ENCODE data around the gene STX10. TPM values are rescaled to one million over a fixed set of nuclear protein-coding genes. Genes with fewer than 3 reads are reported as not detected.
"Not testable (repeated sequence)": the region's sequence is repeated elsewhere in the genome, so short reads cannot be mapped to it uniquely, and the experiment has no call there.

Gene STX10
- total RNA-seq, 1 donor from 2014 or later, result 24.5 TPM

DNA sequence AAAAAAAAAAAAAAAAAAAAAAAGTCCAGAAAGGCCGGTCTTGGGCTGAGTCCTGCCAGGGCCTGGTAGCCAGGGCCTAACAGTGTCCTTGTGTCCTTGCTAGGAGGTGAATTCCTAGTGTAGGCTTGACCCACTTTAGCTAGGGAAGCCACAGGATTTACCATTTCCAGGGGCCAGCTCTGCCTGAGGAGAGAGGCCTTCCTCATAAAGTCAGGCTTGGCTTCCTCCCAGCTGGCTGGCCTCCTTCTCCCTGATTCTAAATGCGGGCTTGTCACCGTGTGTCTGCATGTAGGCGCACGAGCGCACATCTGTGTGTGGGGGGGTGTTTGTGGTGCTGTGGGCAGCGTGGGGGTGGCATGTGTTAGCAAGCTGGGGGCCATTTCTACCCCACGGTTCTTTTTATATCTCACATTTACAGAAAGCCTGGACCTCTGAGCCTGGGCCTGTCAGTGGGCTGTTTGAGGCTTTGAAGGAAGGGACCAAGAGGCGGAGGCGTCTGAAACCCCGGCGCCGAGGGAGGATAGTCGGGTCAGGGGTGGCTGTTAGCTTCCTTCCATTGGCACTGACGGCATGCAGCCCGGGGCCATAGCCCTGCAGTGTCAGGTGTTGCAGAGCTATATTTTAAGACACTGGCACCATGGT lies 31.7 kb upstream of the STX10 start:
- H3K27me3 ChIP-seq (ENCODE audit: control insufficient read depth in 3 of 3, insufficient read depth in 3 of 3, low read length in 3 of 3), result no peaks in the 10 kb centered on the region
- H3K4me1 ChIP-seq (ENCODE audit: control insufficient read depth in 3 of 3, insufficient read depth in 3 of 3, low read length in 3 of 3), result peaks cover 7 to 8% (median 8%) of the 10 kb centered on the region in 3 donors
- no peaks in the 10 kb centered on the region for H3K9me3 ChIP-seq (ENCODE audit: control insufficient read depth in 3 of 3, low read length in 3 of 3)
- H3K36me3 ChIP-seq (ENCODE audit: control insufficient read depth in 3 of 3, insufficient read depth in 3 of 3, low read length in 3 of 3), result no peaks in the 10 kb centered on the region
- H3K9ac ChIP-seq (ENCODE audit: low read depth in 1 of 3, low read length in 3 of 3), result peak overlapping the region; percentile 13 to 64 (median 62)
- H3K4me3 ChIP-seq (ENCODE audit: low read length in 3 of 3), result peak overlapping the region in 1 of 3 donors; percentile 35
- peak overlapping the region; percentile 52 for H3K27ac ChIP-seq (ENCODE audit: low read depth, low read length)

DNA sequence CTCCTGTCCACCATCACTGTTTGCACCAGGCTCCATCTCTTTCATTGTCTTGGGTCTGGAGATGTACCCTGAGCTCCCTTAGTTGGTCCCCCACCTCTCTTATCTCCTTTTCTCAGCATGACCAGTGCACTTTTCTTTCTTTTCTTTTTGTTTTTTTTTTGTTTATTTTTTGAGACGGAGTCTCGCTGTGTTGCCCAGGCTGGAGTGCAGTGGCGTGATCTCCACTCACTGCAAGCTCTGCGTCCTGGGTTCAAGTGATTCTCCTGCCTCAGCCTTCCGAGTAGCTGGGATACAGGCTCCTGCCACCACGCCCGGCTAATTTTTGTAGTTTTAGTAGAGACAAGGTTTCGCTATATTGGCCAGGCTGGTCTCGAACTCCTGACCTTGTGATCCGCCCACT lies 28.1 kb upstream of the STX10 start:
- H3K4me1 ChIP-seq (ENCODE audit: control insufficient read depth in 3 of 3, insufficient read depth in 3 of 3, low read length in 3 of 3); H3K9me3 ChIP-seq (ENCODE audit: control insufficient read depth in 3 of 3, low read length in 3 of 3); H3K27me3 ChIP-seq (ENCODE audit: control insufficient read depth in 3 of 3, insufficient read depth in 3 of 3, low read length in 3 of 3); H3K27ac ChIP-seq (ENCODE audit: low read depth, low read length); H3K4me3 ChIP-seq (ENCODE audit: low read length in 3 of 3); H3K9ac ChIP-seq (ENCODE audit: low read depth in 1 of 3, low read length in 3 of 3); H3K36me3 ChIP-seq (ENCODE audit: control insufficient read depth in 3 of 3, insufficient read depth in 3 of 3, low read length in 3 of 3): not testable (repeated sequence)

DNA sequence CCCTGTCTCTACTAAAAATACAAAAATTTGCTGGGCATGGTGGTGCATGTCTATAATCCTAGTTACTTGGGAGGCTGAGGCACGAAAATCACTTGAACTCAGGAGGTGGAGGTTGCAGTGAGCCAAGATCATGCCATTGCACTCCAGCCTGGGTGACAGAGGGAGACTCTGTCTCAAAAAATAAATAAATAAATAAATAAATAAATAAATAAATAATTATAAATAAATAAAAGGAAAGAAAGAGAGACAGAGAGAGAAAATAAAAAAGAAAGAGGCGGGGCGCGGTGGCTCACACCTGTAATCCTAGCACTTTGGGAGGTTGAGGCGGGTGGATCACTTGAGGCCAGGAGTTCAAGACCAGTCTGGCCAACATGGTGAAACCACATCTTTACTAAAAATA lies 27.4 kb upstream of the STX10 start:
- peaks cover 8 to 15% (median 15%) of the 10 kb centered on the region in 3 donors for H3K4me1 ChIP-seq (ENCODE audit: control insufficient read depth in 3 of 3, insufficient read depth in 3 of 3, low read length in 3 of 3)
- not testable (repeated sequence) for H3K27ac ChIP-seq (ENCODE audit: low read depth, low read length); H3K9me3 ChIP-seq (ENCODE audit: control insufficient read depth in 3 of 3, low read length in 3 of 3); H3K27me3 ChIP-seq (ENCODE audit: control insufficient read depth in 3 of 3, insufficient read depth in 3 of 3, low read length in 3 of 3); H3K9ac ChIP-seq (ENCODE audit: low read depth in 1 of 3, low read length in 3 of 3); H3K36me3 ChIP-seq (ENCODE audit: control insufficient read depth in 3 of 3, insufficient read depth in 3 of 3, low read length in 3 of 3); H3K4me3 ChIP-seq (ENCODE audit: low read length in 3 of 3)

DNA sequence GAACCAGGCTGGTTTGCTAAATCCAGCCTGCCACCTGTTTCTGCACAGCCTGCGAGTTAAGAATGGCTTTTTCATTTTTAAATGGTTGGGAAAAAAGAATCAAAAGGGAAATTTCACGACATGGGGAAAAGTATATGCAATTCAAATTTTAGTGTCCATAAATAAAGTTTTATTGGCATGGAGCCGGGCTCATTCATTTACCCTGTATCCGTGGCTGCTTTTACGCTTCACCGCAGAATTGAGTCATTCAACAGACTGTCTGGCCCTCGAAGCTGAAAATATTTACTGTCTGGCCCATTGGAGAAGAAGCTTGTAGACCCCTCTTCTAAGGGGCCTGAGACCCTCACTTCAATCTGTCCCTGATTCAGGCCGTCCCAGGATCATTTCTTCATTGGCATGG lies 26.2 kb upstream of the STX10 start:
- no peaks in the 10 kb centered on the region for H3K36me3 ChIP-seq (ENCODE audit: control insufficient read depth in 3 of 3, insufficient read depth in 3 of 3, low read length in 3 of 3)
- peaks cover 8 to 14% (median 14%) of the 10 kb centered on the region in 3 donors for H3K4me1 ChIP-seq (ENCODE audit: control insufficient read depth in 3 of 3, insufficient read depth in 3 of 3, low read length in 3 of 3)
- no peak overlapping the region for H3K9ac ChIP-seq (ENCODE audit: low read depth in 1 of 3, low read length in 3 of 3)
- H3K27me3 ChIP-seq (ENCODE audit: control insufficient read depth in 3 of 3, insufficient read depth in 3 of 3, low read length in 3 of 3), result no peaks in the 10 kb centered on the region
- no peak overlapping the region for H3K27ac ChIP-seq (ENCODE audit: low read depth, low read length)
- H3K9me3 ChIP-seq (ENCODE audit: control insufficient read depth in 3 of 3, low read length in 3 of 3), result no peaks in the 10 kb centered on the region
- no peak overlapping the region for H3K4me3 ChIP-seq (ENCODE audit: low read length in 3 of 3)

DNA sequence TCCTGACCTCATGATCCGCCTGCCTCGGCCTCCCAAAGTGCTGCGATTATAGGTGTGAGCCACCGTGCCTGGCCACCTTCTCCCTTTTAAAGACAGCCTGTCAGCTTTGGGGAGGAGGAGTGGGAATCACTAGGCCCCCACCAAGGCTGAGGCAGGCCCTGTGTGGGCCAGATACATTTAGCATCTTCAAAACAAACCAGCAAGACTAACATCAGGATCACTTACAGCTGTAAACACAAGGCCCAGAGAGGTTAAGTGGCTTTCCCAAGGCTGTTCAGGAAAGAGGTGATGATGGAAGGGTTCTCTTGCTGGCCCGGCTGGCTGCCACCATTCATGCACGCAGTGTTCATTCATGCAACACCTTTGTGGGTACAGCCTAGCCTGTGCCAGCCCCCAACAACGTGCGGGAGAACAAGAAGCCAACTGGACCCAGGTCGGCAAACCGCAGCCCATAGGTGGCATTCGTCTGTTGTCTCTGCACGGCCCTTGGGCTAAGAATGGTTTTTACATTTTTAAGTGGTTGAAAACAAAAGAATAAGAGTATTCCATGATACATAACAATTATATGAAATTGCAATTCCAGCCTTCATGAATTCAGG lies 23.1 kb upstream of the STX10 start:
- Histone ChIP-seq H3K27me3 (ENCODE audit: control insufficient read depth in 3 of 3, insufficient read depth in 3 of 3, low read length in 3 of 3) (no peaks in the 10 kb centered on the region), H3K36me3 (ENCODE audit: control insufficient read depth in 3 of 3, insufficient read depth in 3 of 3, low read length in 3 of 3) (no peaks in the 10 kb centered on the region), H3K9me3 (ENCODE audit: control insufficient read depth in 3 of 3, low read length in 3 of 3) (no peaks in the 10 kb centered on the region), H3K27ac (ENCODE audit: low read depth, low read length) (no peak overlapping the region), H3K4me1 (ENCODE audit: control insufficient read depth in 3 of 3, insufficient read depth in 3 of 3, low read length in 3 of 3) (peaks cover 8 to 14% (median 14%) of the 10 kb centered on the region in 3 donors), H3K4me3 (ENCODE audit: low read length in 3 of 3) (no peak overlapping the region), H3K9ac (ENCODE audit: low read depth in 1 of 3, low read length in 3 of 3) (no peak overlapping the region)

DNA sequence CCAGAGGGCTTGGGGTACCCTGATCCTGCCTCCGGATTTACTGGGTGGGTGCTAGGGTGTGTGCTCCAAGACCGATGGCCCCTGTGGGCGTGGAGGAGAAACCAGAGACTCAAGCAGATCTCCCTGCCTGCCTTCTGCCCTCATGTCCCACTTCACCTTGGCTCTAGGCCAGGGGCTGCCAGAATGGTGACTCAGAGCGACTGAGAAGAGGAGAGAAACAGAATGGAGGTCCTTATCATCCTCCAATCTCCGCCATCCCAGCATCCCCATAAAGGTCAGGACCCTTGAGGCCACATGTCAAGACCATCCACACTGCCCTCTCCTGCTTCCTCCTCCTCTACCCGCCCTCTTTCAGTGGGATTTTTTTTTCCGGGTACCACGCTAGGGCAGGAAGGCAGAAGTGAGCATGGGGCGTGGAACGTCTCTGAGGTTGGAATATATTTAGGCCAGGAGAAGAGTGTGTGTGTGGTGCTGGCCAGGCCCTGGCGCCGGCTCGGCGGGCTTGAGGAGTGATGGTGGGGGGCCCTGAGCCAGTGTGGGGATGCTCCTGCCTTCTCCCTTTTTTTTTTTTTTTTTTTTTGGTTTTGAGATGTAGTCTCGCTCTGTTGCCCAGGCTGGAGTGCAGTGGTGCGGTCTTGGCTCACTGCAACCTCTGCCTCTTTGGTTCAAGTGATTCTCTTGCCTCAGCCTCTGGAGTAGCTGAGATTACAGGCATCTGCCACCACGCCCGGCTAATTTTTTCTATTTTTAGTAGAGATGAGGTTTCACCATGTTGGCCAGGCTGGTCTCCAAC lies 22.4 kb upstream of the STX10 start:
- H3K9me3 ChIP-seq (ENCODE audit: control insufficient read depth in 3 of 3, low read length in 3 of 3), result no peaks in the 10 kb centered on the region
- peak overlapping the region; percentile 25 for H3K27ac ChIP-seq (ENCODE audit: low read depth, low read length)
- no peaks in the 10 kb centered on the region for H3K36me3 ChIP-seq (ENCODE audit: control insufficient read depth in 3 of 3, insufficient read depth in 3 of 3, low read length in 3 of 3)
- no peak overlapping the region for H3K9ac ChIP-seq (ENCODE audit: low read depth in 1 of 3, low read length in 3 of 3)
- H3K4me3 ChIP-seq (ENCODE audit: low read length in 3 of 3), result peak overlapping the region in 2 of 3 donors; percentile 19 to 22
- H3K4me1 ChIP-seq (ENCODE audit: control insufficient read depth in 3 of 3, insufficient read depth in 3 of 3, low read length in 3 of 3), result peaks cover 8 to 14% (median 14%) of the 10 kb centered on the region in 3 donors
- H3K27me3 ChIP-seq (ENCODE audit: control insufficient read depth in 3 of 3, insufficient read depth in 3 of 3, low read length in 3 of 3), result no peaks in the 10 kb centered on the region

DNA sequence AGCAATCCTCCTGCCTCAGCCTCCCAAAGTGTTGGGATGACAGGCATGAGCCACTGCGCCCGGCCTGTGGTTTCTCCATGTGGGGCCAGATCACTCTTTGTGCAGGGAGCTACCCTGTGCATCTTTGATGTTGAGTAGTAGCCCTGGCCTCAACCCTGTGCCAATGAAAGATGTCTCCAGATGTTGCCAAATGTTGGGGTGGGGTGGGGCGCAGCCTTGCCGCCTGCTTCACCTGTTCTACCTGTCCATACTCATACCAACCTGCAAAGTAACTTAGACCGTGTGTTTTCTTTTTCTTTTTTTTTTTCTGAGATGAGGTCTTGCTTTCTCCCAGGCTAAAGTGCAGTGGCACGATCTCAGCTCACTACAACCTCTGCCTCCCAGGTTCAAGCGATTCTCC lies 21.0 kb upstream of the STX10 start:
- H3K36me3 ChIP-seq (ENCODE audit: control insufficient read depth in 3 of 3, insufficient read depth in 3 of 3, low read length in 3 of 3), result no peaks in the 10 kb centered on the region
- H3K27ac ChIP-seq (ENCODE audit: low read depth, low read length), result no peak overlapping the region
- peaks cover 13 to 20% (median 14%) of the 10 kb centered on the region in 3 donors for H3K4me1 ChIP-seq (ENCODE audit: control insufficient read depth in 3 of 3, insufficient read depth in 3 of 3, low read length in 3 of 3)
- H3K4me3 ChIP-seq (ENCODE audit: low read length in 3 of 3), result no peak overlapping the region
- no peaks in the 10 kb centered on the region for H3K27me3 ChIP-seq (ENCODE audit: control insufficient read depth in 3 of 3, insufficient read depth in 3 of 3, low read length in 3 of 3)
- H3K9ac ChIP-seq (ENCODE audit: low read depth in 1 of 3, low read length in 3 of 3), result no peak overlapping the region
- no peaks in the 10 kb centered on the region for H3K9me3 ChIP-seq (ENCODE audit: control insufficient read depth in 3 of 3, low read length in 3 of 3)

DNA sequence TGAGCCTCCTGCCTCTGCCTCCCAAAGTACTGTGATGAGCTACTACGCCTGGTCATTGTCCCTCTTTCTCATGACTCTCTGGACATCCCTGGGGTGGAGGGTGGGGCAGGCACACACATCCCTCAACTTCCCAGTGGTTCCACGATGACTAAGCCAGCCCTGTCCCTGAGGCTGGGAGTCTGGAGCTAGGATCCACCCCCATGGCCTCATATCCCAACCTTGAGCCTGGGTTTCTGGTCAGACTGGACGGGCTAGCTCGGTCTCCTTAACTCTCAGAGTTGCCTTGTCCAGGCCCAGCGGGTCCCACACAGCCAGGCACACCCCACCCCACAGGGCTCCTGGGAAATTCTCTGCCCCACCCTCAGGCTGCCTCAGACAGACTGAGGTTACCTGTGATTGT lies 19.6 kb upstream of the STX10 start:
- Histone ChIP-seq H3K27ac (ENCODE audit: low read depth, low read length) (no peak overlapping the region), H3K4me3 (ENCODE audit: low read length in 3 of 3) (no peak overlapping the region)

DNA sequence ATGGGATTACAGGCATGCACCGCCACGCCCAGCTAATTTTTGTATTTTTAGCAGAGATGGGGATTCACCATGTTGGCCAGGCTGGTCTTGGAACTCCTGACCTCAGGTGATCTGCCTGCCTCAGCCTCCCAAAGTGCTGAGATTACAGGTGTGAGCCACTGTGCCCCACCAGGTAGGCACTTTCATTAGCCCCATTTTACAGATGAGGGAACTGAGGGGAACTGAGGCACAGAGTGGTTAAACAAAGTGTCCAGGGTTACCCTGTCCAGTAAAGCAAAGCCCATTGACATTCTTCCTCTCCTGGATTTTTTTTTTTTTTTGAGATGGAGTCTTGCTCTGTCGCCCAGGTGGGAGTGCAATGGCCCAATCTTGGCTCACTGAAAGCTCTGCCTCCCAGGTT lies 16.0 kb upstream of the STX10 start:
- not testable (repeated sequence) for H3K36me3 ChIP-seq (ENCODE audit: control insufficient read depth in 3 of 3, insufficient read depth in 3 of 3, low read length in 3 of 3); H3K9ac ChIP-seq (ENCODE audit: low read depth in 1 of 3, low read length in 3 of 3); H3K9me3 ChIP-seq (ENCODE audit: control insufficient read depth in 3 of 3, low read length in 3 of 3); H3K27me3 ChIP-seq (ENCODE audit: control insufficient read depth in 3 of 3, insufficient read depth in 3 of 3, low read length in 3 of 3); H3K27ac ChIP-seq (ENCODE audit: low read depth, low read length); H3K4me3 ChIP-seq (ENCODE audit: low read length in 3 of 3)
- peaks cover 22 to 33% (median 25%) of the 10 kb centered on the region in 3 donors for H3K4me1 ChIP-seq (ENCODE audit: control insufficient read depth in 3 of 3, insufficient read depth in 3 of 3, low read length in 3 of 3)

More for the DNA sequence above, 19.6 kb upstream of the STX10 start:
- Histone ChIP-seq H3K9me3 (ENCODE audit: control insufficient read depth in 3 of 3, low read length in 3 of 3) (no peaks in the 10 kb centered on the region), H3K36me3 (ENCODE audit: control insufficient read depth in 3 of 3, insufficient read depth in 3 of 3, low read length in 3 of 3) (no peaks in the 10 kb centered on the region), H3K9ac (ENCODE audit: low read depth in 1 of 3, low read length in 3 of 3) (no peak overlapping the region), H3K4me1 (ENCODE audit: control insufficient read depth in 3 of 3, insufficient read depth in 3 of 3, low read length in 3 of 3) (peaks cover 17 to 23% (median 17%) of the 10 kb centered on the region in 3 donors), H3K27me3 (ENCODE audit: control insufficient read depth in 3 of 3, insufficient read depth in 3 of 3, low read length in 3 of 3) (no peaks in the 10 kb centered on the region)

Measured in skeletal muscle tissue (tissue), 4 donors.